Ishikawa (cell line): Measurements from ENCODE around the gene BABAM2.
A peak's percentile ranks its signal among the peaks of the same experiment; 100 is the strongest.

ENCODE experiments used
- EP300 ChIP-seq: IDR thresholded peaks from 2 replicates; pipeline ENCODE4 v1.6.1; 2012; ENCODE audit warnings: borderline replicate concordance
- MAX ChIP-seq: IDR thresholded peaks from 2 replicates; pipeline ENCODE4 v1.6.1; 2012
- ZBTB7A ChIP-seq: IDR thresholded peaks from 2 replicates; pipeline ENCODE4 v1.6.1; 2012; ENCODE audit warnings: low read depth
- TF ChIP-seq, protein P1 (sequence below): IDR thresholded peaks from 2 replicates; pipeline ENCODE4 v1.6.1; 2012; ENCODE audit warnings: low read depth, mild to moderate bottlenecking

GRCh38 chr2:28366496-28367282 is 476.2 kb downstream of the BABAM2 start:
- TF ChIP-seq EP300, result no peak
- TF ChIP-seq ZBTB7A, result no peak
- TF ChIP-seq, protein P1, sequence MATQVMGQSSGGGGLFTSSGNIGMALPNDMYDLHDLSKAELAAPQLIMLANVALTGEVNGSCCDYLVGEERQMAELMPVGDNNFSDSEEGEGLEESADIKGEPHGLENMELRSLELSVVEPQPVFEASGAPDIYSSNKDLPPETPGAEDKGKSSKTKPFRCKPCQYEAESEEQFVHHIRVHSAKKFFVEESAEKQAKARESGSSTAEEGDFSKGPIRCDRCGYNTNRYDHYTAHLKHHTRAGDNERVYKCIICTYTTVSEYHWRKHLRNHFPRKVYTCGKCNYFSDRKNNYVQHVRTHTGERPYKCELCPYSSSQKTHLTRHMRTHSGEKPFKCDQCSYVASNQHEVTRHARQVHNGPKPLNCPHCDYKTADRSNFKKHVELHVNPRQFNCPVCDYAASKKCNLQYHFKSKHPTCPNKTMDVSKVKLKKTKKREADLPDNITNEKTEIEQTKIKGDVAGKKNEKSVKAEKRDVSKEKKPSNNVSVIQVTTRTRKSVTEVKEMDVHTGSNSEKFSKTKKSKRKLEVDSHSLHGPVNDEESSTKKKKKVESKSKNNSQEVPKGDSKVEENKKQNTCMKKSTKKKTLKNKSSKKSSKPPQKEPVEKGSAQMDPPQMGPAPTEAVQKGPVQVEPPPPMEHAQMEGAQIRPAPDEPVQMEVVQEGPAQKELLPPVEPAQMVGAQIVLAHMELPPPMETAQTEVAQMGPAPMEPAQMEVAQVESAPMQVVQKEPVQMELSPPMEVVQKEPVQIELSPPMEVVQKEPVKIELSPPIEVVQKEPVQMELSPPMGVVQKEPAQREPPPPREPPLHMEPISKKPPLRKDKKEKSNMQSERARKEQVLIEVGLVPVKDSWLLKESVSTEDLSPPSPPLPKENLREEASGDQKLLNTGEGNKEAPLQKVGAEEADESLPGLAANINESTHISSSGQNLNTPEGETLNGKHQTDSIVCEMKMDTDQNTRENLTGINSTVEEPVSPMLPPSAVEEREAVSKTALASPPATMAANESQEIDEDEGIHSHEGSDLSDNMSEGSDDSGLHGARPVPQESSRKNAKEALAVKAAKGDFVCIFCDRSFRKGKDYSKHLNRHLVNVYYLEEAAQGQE, result 0 out of 2 replicates have a peak, but pooled peaks have one; percentile 22
- no peak for TF ChIP-seq MAX
